ENCODE measurements around the gene LZTS2.

The LZTS2 gene

GRCh38 chr10:101011517-101012423 lies 12.2 kb downstream of the LZTS2 start:
- peak in 6 of 56 donors; percentile 15 to 48 (median 35) for DNase-seq

GRCh38 chr10:101012525-101013364 lies 13.1 kb downstream of the LZTS2 start:
- peak; percentile 16 to 98 (median 88) for DNase-seq

- DNase-seq: no peak
Observed at GRCh38 chr10:101013365-101013825, 13.8 kb downstream of the LZTS2 start.

- peak in 50 of 56 donors; percentile 21 to 92 (median 70) for DNase-seq
Observed at GRCh38 chr10:101014230-101014884, 14.7 kb downstream of the LZTS2 start.

- DNase-seq: peak in 19 of 56 donors; percentile 14 to 62 (median 33)
Observed at GRCh38 chr10:101014966-101015581, 15.5 kb downstream of the LZTS2 start.

- peak in 4 of 56 donors; percentile 24 to 51 (median 37) for DNase-seq
Observed at GRCh38 chr10:101015582-101015973, 16.0 kb downstream of the LZTS2 start.

- DNase-seq: no peak
Observed at GRCh38 chr10:101016814-101017213, 17.2 kb downstream of the LZTS2 start.

- no peak for DNase-seq
Observed at GRCh38 chr10:101018118-101018599, 18.6 kb downstream of the LZTS2 start.

- peak in 50 of 56 donors; percentile 21 to 89 (median 66) for DNase-seq
Observed at GRCh38 chr10:101018600-101019439, 19.2 kb downstream of the LZTS2 start.

- no peak for DNase-seq
Observed at GRCh38 chr10:101019440-101019703, 19.8 kb downstream of the LZTS2 start.

- no peak for DNase-seq
Observed at GRCh38 chr10:101020427-101021075, 20.9 kb downstream of the LZTS2 start.

GRCh38 chr10:101021239-101021638 lies 21.6 kb downstream of the LZTS2 start:
- no peak for DNase-seq

GRCh38 chr10:101021692-101022251 lies 22.2 kb downstream of the LZTS2 start:
- no peak for DNase-seq

- no peak for DNase-seq
Observed at GRCh38 chr10:101022967-101023705, 23.5 kb downstream of the LZTS2 start.

GRCh38 chr10:101027106-101027720 lies 27.6 kb downstream of the LZTS2 start:
- DNase-seq: no peak

GRCh38 chr10:101028446-101029337 lies 29.1 kb downstream of the LZTS2 start:
- DNase-seq: no peak

Data from nucleus accumbens (tissue), 56 donors.